ENCODE data around the gene BICC1.

- TF ChIP-seq POLR2A (IDR thresholded peaks at IDR 0.05) = no peak
- TF ChIP-seq CTCF (IDR thresholded peaks at IDR 0.05) = no peak
These were observed 240.8 kb downstream of the BICC1 start for GRCh38 chr10:58753425-58753824.
